Activated CD8-positive, alpha-beta T cell treated with anti-CD3 and anti-CD28 coated beads, Interleukin-2, amount 10 ng/mL, durations not matched to agents 7 days and 5 days (primary cell): ENCODE data around the gene MYCBP2. TPM values are rescaled to one million over a fixed set of nuclear protein-coding genes. Genes with fewer than 3 reads are reported as not detected.
"Not testable (repeated sequence)": the region's sequence is repeated elsewhere in the genome, so short reads cannot be mapped to it uniquely, and the experiment has no call there.

ENCODE experiments used
- ATAC-seq: fragments of 150-1000 bp; cut with Tn5 transposase; one replicate; pipeline ENCODE4 v1.10.0; 2021; ENCODE audit warnings: moderate library complexity
- CTCF ChIA-PET: fragments of 350-600 bp; sonication (Branson Sonifier 250); formaldehyde crosslinking; loops from one replicate; lab custom pipeline; 2021; ENCODE audit warnings: antibody characterized with exemption; lab: Charles Lee
- POLR2A ChIA-PET: fragments of 350-600 bp; sonication (Branson Sonifier 250); formaldehyde crosslinking; loops from one replicate; lab custom pipeline; 2021; ENCODE audit warnings: antibody characterized with exemption; lab: Charles Lee
- DNase-seq: peaks from one replicate; pipeline ENCODE4 v3.0.0-alpha.2; 2020
- H3K27ac Mint-ChIP-seq: one replicate; pipeline ENCODE4 v1.8.0; 2021; ENCODE audit warnings: mild to moderate bottlenecking, mixed read lengths
- H3K27me3 Mint-ChIP-seq: one replicate; pipeline ENCODE4 v1.8.0; 2021; ENCODE audit warnings: low read depth, mixed read lengths
- H3K36me3 Mint-ChIP-seq: one replicate; pipeline ENCODE4 v1.8.0; 2021; ENCODE audit warnings: low read depth, mixed read lengths
- H3K4me1 Mint-ChIP-seq: one replicate; pipeline ENCODE4 v1.8.0; 2021; ENCODE audit warnings: low read depth, mixed read lengths
- H3K4me3 Mint-ChIP-seq: one replicate; pipeline ENCODE4 v1.8.0; 2021; ENCODE audit warnings: mild to moderate bottlenecking, mixed read lengths
- H3K9me3 Mint-ChIP-seq: one replicate; pipeline ENCODE4 v1.8.0; 2022; ENCODE audit warnings: mixed read lengths; ENCODE audit not compliant: insufficient read depth
- total RNA-seq, 2 experiments: library from RNA; stranded (reverse); gene quantifications; one replicate each; pipeline ENCODE4 v1.2.3, GENCODE V29; 2021

MYCBP2 gene
- total RNA-seq, 2 experiments from 2014 or later: 107 to 109 TPM

- Mint-ChIP-seq H3K9me3 (no peaks in the 10 kb centered on the region), H3K36me3 (peaks cover 59% of the 10 kb centered on the region), H3K27ac (no peak overlapping the region), H3K27me3 (no peaks in the 10 kb centered on the region), H3K4me1 (peaks cover 21% of the 10 kb centered on the region), H3K4me3 (no peak overlapping the region)
- ChIA-PET POLR2A (interaction anchor here (1.0 to 2.7 kb wide), 2 partner anchors 17 kb away, joined by 3 to 16 read pairs; partner anchors contain the start of gene CLN5), CTCF (no interaction called here)
- DNase-seq: no peak
- no peak for ATAC-seq
These were observed 317.9 kb downstream of the MYCBP2 start for GRCh38 chr13:77009011-77009410.

GRCh38 chr13:77008337-77008736 lies 318.6 kb downstream of the MYCBP2 start:
- DNase-seq, H3K27ac Mint-ChIP-seq, H3K4me3 Mint-ChIP-seq, H3K27me3 Mint-ChIP-seq, H3K9me3 Mint-ChIP-seq, ATAC-seq, CTCF ChIA-PET: not testable (repeated sequence)
- H3K36me3 Mint-ChIP-seq: peaks cover 54% of the 10 kb centered on the region
- H3K4me1 Mint-ChIP-seq: peaks cover 19% of the 10 kb centered on the region
- POLR2A ChIA-PET: interaction anchor here (1.0 to 2.7 kb wide), 2 partner anchors 16 to 17 kb away, joined by 3 to 16 read pairs; partner anchors contain the start of gene CLN5

GRCh38 chr13:77002590-77003190 lies 324.2 kb downstream of the MYCBP2 start:
- POLR2A ChIA-PET: interaction anchor here (0.9 kb wide), 1 partner anchor 10 kb away, joined by 3 read pairs; no protein-coding TSS in a partner anchor

GRCh38 chr13:77001963-77002587 lies 324.8 kb downstream of the MYCBP2 start:
- H3K27me3 Mint-ChIP-seq: no peaks in the 10 kb centered on the region
- peaks cover 51% of the 10 kb centered on the region for H3K36me3 Mint-ChIP-seq
- POLR2A ChIA-PET: interaction anchor here (0.6 to 1.9 kb wide), 3 partner anchors 9 to 581 kb away, joined by 3 to 7 read pairs (median 3); no protein-coding TSS in a partner anchor
- H3K4me3 Mint-ChIP-seq: no peak overlapping the region
- ATAC-seq: no peak
- H3K4me1 Mint-ChIP-seq: peaks cover 17% of the 10 kb centered on the region
- no peaks in the 10 kb centered on the region for H3K9me3 Mint-ChIP-seq
- CTCF ChIA-PET: interaction anchor here (0.7 to 2.8 kb wide), 5 partner anchors 9 to 53 kb away, joined by 3 to 10 read pairs (median 9); no protein-coding TSS in a partner anchor
- no peak overlapping the region for H3K27ac Mint-ChIP-seq
- DNase-seq: no peak

More at GRCh38 chr13:77002590-77003190, 324.2 kb downstream of the MYCBP2 start:
- ATAC-seq (no peak), DNase-seq (no peak)
- Mint-ChIP-seq H3K27me3 (no peaks in the 10 kb centered on the region), H3K4me3 (no peak overlapping the region), H3K4me1 (peaks cover 20% of the 10 kb centered on the region), H3K36me3 (peaks cover 53% of the 10 kb centered on the region), H3K9me3 (no peaks in the 10 kb centered on the region), H3K27ac (no peak overlapping the region)
- CTCF ChIA-PET: interaction anchor here (0.8 to 2.8 kb wide), 5 partner anchors 8 to 23 kb away, joined by 3 to 10 read pairs (median 9); no protein-coding TSS in a partner anchor

GRCh38 chr13:77001540-77001939 lies 325.4 kb downstream of the MYCBP2 start:
- DNase-seq (no peak), ATAC-seq (no peak)
- Mint-ChIP-seq H3K4me1 (peaks cover 16% of the 10 kb centered on the region), H3K27me3 (no peaks in the 10 kb centered on the region), H3K4me3 (no peak overlapping the region), H3K9me3 (no peaks in the 10 kb centered on the region), H3K27ac (no peak overlapping the region), H3K36me3 (peaks cover 53% of the 10 kb centered on the region)
- ChIA-PET CTCF (interaction anchor here (0.7 to 2.8 kb wide), 5 partner anchors 8 to 53 kb away, joined by 3 to 10 read pairs (median 9); no protein-coding TSS in a partner anchor), POLR2A (interaction anchor here (0.6 to 1.9 kb wide), 3 partner anchors 9 to 581 kb away, joined by 3 to 7 read pairs (median 3); no protein-coding TSS in a partner anchor)

- ChIA-PET CTCF (interaction anchor here (1.4 to 2.8 kb wide), 4 partner anchors 11 to 20 kb away, joined by 3 to 10 read pairs (median 8); no protein-coding TSS in a partner anchor), POLR2A (interaction anchor here (1.2 to 1.9 kb wide), 2 partner anchors 8 to 9 kb away, joined by 3 to 7 read pairs; no protein-coding TSS in a partner anchor)
- Mint-ChIP-seq H3K4me1 (peaks cover 16% of the 10 kb centered on the region), H3K27ac (no peak overlapping the region), H3K9me3 (no peaks in the 10 kb centered on the region), H3K36me3 (peaks cover 62% of the 10 kb centered on the region), H3K27me3 (no peaks in the 10 kb centered on the region), H3K4me3 (no peak overlapping the region)
- no peak for ATAC-seq
- DNase-seq: no peak
These were observed 326.4 kb downstream of the MYCBP2 start for GRCh38 chr13:77000475-77000874.

Other genes starting within 250 kb of the MYCBP2 start
- not detected for gene SCEL, start 208.6 kb upstream of the MYCBP2 start, total RNA-seq